ENCODE measurements around the gene PLAU.

DNA sequence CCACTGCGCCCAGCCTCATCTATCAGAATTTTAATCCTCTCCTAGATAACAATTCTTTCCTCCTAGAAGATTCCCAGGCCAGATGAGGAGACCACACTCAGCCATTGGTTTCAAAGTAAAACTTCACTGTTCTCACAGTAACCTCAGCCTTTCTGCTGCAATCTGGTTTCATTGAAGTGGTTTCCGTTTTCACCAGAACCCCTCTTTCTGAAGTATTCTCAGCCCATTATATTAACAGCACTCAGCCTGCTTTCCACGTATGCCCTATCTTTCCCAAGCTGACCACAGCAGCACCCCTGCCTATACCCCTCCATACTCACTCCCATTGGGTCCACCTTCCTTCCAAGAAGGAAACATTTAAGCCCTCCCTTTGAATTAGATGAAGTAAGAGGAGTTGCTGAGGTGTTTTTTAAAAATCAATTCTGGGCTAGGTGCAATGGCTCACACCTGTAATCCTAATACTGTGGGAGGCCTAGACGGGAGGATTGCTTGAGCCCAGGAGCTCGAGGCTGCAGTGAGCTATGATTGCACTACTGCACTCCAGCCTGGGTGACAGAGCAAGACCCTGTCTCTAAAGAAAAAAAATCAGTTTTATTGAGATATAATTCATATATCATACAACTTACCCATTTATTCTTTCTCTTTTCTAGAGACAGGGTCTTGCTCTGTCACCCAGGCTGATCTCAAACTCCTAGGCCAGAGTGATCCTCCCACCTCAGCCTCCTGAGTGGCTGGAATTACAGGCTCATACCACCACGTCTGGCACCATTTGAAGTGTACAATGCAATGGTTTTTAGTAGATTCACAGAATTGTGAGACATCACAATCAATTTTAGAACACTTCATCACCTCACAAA is 11.3 kb downstream of the PLAU start:
- TF ChIP-seq POLR2A (IDR thresholded peaks at IDR 0.05) (no peak), CTCF (IDR thresholded peaks at IDR 0.05) (no peak)
